Activated CD8-positive, alpha-beta memory T cell treated with anti-CD3 and anti-CD28 coated beads for 1 hour (primary cell): ENCODE data around the gene VCY.
"Not testable (repeated sequence)": the region's sequence is repeated elsewhere in the genome, so short reads cannot be mapped to it uniquely, and the experiment has no call there.

Source experiments
- DNase-seq, 2 donors: peaks; one replicate each; pipeline ENCODE4 v3.0.0-alpha.2; 2020; ENCODE audit warnings: low read depth in 1 of 2; ENCODE audit errors: extremely low read depth in 1 of 2

The VCY gene

GRCh38 chrY:13986373-13986772, at the start of gene VCY:
Gene VCY (minus strand): TSS chrY:13986473. CDS start chrY:13986440, 33 bp downstream.
- not testable (repeated sequence) for DNase-seq

GRCh38 chrY:14030395-14030794, 44.1 kb upstream of the VCY start:
- DNase-seq = not testable (repeated sequence)

GRCh38 chrY:14011916-14012315, 25.6 kb upstream of the VCY start:
- not testable (repeated sequence) for DNase-seq

GRCh38 chrY:13942406-13942805, 43.9 kb downstream of the VCY start:
- not testable (repeated sequence) for DNase-seq
